ENCODE measurements around the gene GNAT2.

Gene GNAT2

GRCh38 chr1:109641078-109641740 is 21.8 kb upstream of the GNAT2 start:
- DNase-seq, result no peak

GRCh38 chr1:109640285-109640865 is 21.0 kb upstream of the GNAT2 start:
- DNase-seq, result peak; percentile 90

GRCh38 chr1:109639841-109640184 is 20.4 kb upstream of the GNAT2 start:
- DNase-seq, result no peak

GRCh38 chr1:109639063-109639840 is 19.8 kb upstream of the GNAT2 start:
- DNase-seq, result no peak

- no peak for DNase-seq
Measured at GRCh38 chr1:109637446-109637845, 18.0 kb upstream of the GNAT2 start.

- DNase-seq, result no peak
Measured at GRCh38 chr1:109636201-109636952, 17.0 kb upstream of the GNAT2 start.

- DNase-seq, result no peak
Measured at GRCh38 chr1:109635862-109636200, 16.4 kb upstream of the GNAT2 start.

GRCh38 chr1:109634771-109635750 is 15.6 kb upstream of the GNAT2 start:
- DNase-seq, result no peak

GRCh38 chr1:109634292-109634691 is 14.9 kb upstream of the GNAT2 start:
- no peak for DNase-seq

GRCh38 chr1:109632671-109633346 is 13.4 kb upstream of the GNAT2 start:
- no peak for DNase-seq

- no peak for DNase-seq
Measured at GRCh38 chr1:109631513-109632505, 12.4 kb upstream of the GNAT2 start.

GRCh38 chr1:109630898-109631512 is 11.6 kb upstream of the GNAT2 start:
- DNase-seq, result no peak

GRCh38 chr1:109630081-109630897 is 10.9 kb upstream of the GNAT2 start:
- DNase-seq, result no peak

GRCh38 chr1:109629372-109630030 is 10.1 kb upstream of the GNAT2 start:
- no peak for DNase-seq

- DNase-seq, result no peak
Measured at GRCh38 chr1:109628540-109629321, 9.3 kb upstream of the GNAT2 start.

GRCh38 chr1:109627692-109628399 is 8.4 kb upstream of the GNAT2 start:
- DNase-seq, result no peak

Data from activated CD4-positive, alpha-beta T cell treated with anti-CD3 and anti-CD28 coated beads, Interleukin-10, Interleukin-2, amounts not matched to agents 100 ng/mL and 50 ng/mL, durations not matched to agents 16 hours and 8 hours (primary cell).